Cardiac ventricle fibroblast (primary cell): ENCODE measurements around the gene AMY2A. TPM values are rescaled to one million over a fixed set of nuclear protein-coding genes. Genes with fewer than 3 reads are reported as not detected.

ENCODE experiments used
- total RNA-seq: library from RNA; depleted of rRNA; stranded (reverse); fragments of >200 nt; gene quantifications from 2 replicates; pipeline ENCODE4 v1.2.3, GENCODE V29; 2015

The AMY2A gene
- total RNA-seq, result not detected in 2 replicates

GRCh38 chr1:103616994-103617477, at the start of gene AMY2A:
Gene AMY2A (plus strand): TSS chr1:103617427. CDS start chr1:103617441, 14 bp downstream.

GRCh38 chr1:103571289-103571688, 45.9 kb upstream of the AMY2A start, which contains the start of gene AMY2B:
Gene AMY2B (plus strand): TSS chr1:103571589. CDS start chr1:103571603, 14 bp downstream.

GRCh38 chr1:103655460-103655859, 38.2 kb downstream of the AMY2A start, which contains the start of gene AMY1A:
Gene AMY1A (plus strand): TSS chr1:103655760. CDS start chr1:103656331, 571 bp downstream.

Other genes with a start within 250 kb of the AMY2A start
- 6.3 and 9.5 TPM in 2 replicates for gene RNPC3, start 91.7 kb upstream of the AMY2A start, total RNA-seq
- gene AMY2B, start 45.8 kb upstream of the AMY2A start, total RNA-seq, result 2.4 and 6.4 TPM in 2 replicates
- gene AMY1A, start 38.3 kb downstream of the AMY2A start, total RNA-seq, result not detected in 2 replicates
- not detected in 2 replicates for gene AMY1B, start 78.8 kb downstream of the AMY2A start, total RNA-seq
- gene AMY1C, start 132.5 kb downstream of the AMY2A start, total RNA-seq, result not detected in 2 replicates